OCI-M2 (cell line): ENCODE data around the gene PWP1.
A peak's percentile ranks its signal among the peaks of the same experiment; 100 is the strongest.

Source experiments
- DNase-seq: peaks from one replicate; lab custom pipeline; 2025; ENCODE audit not compliant: unreplicated experiment; lab: John Stamatoyannopoulos, UW

The PWP1 gene

GRCh38 chr12:107734139-107734538, 48.5 kb downstream of the PWP1 start:
- no peak for DNase-seq

- no peak for DNase-seq
These were observed 50.2 kb downstream of the PWP1 start for GRCh38 chr12:107735763-107736162.

- no peak for DNase-seq
These were observed 51.3 kb downstream of the PWP1 start for GRCh38 chr12:107736914-107737313.

- DNase-seq = no peak
These were observed 62.9 kb downstream of the PWP1 start for GRCh38 chr12:107748472-107748871.

GRCh38 chr12:107749083-107749482, 63.5 kb downstream of the PWP1 start:
- DNase-seq = no peak

- no peak for DNase-seq
These were observed 73.8 kb downstream of the PWP1 start for GRCh38 chr12:107759410-107759809.

GRCh38 chr12:107760207-107760808, 74.7 kb downstream of the PWP1 start:
- no peak for DNase-seq

GRCh38 chr12:107760809-107761501, 75.4 kb downstream of the PWP1 start, which contains the start of gene PRDM4:
Gene PRDM4 (minus strand): TSS chr12:107761137. CDS start chr12:107760515, 622 bp downstream.
- peak; percentile 1 for DNase-seq

GRCh38 chr12:107761502-107761904, 75.9 kb downstream of the PWP1 start:
- no peak for DNase-seq
